Effector memory CD4-positive, alpha-beta T cell (primary cell): ENCODE results near the gene KCNQ5.

Experiments
- DNase-seq, 3 donors: peaks; one replicate each; pipeline ENCODE4 v3.0.0-alpha.2; 2020
- H3K27ac ChIP-seq: 2 replicates; pipeline ENCODE4 v1.7.0; 2013; ENCODE audit warnings: mild to moderate bottlenecking, low read length, moderate library complexity; ENCODE audit not compliant: insufficient read depth, poor library complexity, severe bottlenecking
- H3K27me3 ChIP-seq: replicated peaks from 2 replicates; pipeline ENCODE4 v1.7.0; 2013; ENCODE audit warnings: mild to moderate bottlenecking, low read length; ENCODE audit not compliant: insufficient read depth, control insufficient read depth, poor library complexity, severe bottlenecking
- H3K36me3 ChIP-seq: 2 replicates; pipeline ENCODE4 v1.7.0; 2013; ENCODE audit warnings: mild to moderate bottlenecking, low read length, moderate library complexity; ENCODE audit not compliant: control insufficient read depth, insufficient read depth
- H3K4me1 ChIP-seq: 2 replicates; pipeline ENCODE4 v1.7.0; 2013; ENCODE audit warnings: low read length, mild to moderate bottlenecking; ENCODE audit not compliant: control insufficient read depth, insufficient read depth, poor library complexity, severe bottlenecking
- H3K4me3 ChIP-seq: 2 replicates; pipeline ENCODE4 v1.7.0; 2013; ENCODE audit warnings: low read length, low read depth, mild to moderate bottlenecking; ENCODE audit not compliant: insufficient read depth, poor library complexity, severe bottlenecking
- H3K9me3 ChIP-seq: 2 replicates; pipeline ENCODE4 v1.7.0; 2013; ENCODE audit warnings: mild to moderate bottlenecking, low read length, moderate library complexity; ENCODE audit not compliant: control insufficient read depth

KCNQ5 gene

DNA sequence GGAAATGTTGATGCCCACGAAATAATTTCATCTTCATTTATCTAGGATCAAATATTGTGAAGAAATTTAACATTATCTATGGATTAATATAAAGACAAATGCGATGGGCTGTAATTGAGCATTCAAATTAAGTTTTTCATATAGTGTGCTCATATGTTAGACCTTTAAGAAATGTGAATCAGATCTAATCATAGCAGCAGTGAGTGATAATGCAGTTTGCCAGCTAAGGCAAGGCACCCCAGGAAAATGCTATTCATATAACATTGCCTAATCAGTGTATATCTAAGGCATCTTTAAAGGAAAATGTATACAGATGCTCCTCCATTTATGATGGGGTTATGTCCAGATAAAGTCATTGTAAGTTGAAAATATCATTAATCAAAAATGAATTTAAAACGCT lies 135.2 kb downstream of the KCNQ5 start:
- Histone ChIP-seq H3K27ac (no peak overlapping the region), H3K9me3 (no peaks in the 10 kb centered on the region), H3K4me1 (no peaks in the 10 kb centered on the region), H3K27me3 (no peaks in the 10 kb centered on the region), H3K4me3 (no peak overlapping the region), H3K36me3 (no peaks in the 10 kb centered on the region)
- no peak for DNase-seq

DNA sequence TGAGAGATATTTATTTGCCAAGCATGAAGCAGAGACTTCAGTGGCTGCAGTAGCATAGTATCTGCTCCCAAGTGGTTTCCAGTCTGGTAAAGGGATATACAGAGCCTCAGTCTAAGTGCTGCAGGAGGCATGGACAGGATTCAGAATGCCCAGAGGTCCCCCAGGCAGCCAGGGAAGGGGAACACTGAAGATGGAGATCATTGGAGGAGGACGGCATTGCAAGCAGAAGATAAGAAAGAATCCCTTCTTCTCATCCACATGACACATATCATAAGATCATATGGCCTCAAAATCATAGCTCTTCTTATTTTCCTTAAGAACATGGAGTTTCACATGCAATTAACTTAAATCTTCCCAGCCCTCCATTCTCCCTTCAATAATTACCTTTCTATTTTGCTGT lies 136.1 kb downstream of the KCNQ5 start:
- no peak overlapping the region for H3K27ac ChIP-seq
- no peaks in the 10 kb centered on the region for H3K9me3 ChIP-seq
- H3K36me3 ChIP-seq, result no peaks in the 10 kb centered on the region
- no peak for DNase-seq
- no peak overlapping the region for H3K4me3 ChIP-seq
- H3K27me3 ChIP-seq, result no peaks in the 10 kb centered on the region
- no peaks in the 10 kb centered on the region for H3K4me1 ChIP-seq

DNA sequence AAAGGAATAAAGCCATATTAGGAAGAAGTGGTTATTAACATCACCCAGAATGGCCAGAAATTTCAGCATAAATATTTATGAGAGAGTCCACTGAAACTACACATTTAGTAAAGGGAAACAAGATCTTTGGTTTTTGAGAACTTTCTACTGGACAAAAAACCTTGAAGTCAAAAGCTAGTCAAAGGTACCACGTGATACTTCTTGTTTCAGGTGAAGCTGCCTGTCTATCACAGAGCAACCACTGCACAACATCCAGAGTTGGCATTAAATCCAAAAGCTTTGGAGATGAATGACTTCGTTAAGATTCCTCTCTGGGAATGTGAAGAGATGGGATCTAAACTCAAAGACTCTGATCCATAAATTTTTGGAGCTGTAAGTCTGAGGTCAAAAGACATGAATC lies 137.0 kb downstream of the KCNQ5 start:
- no peak for DNase-seq
- Histone ChIP-seq H3K27me3 (no peaks in the 10 kb centered on the region), H3K27ac (no peak overlapping the region), H3K36me3 (no peaks in the 10 kb centered on the region), H3K9me3 (no peaks in the 10 kb centered on the region), H3K4me1 (no peaks in the 10 kb centered on the region), H3K4me3 (no peak overlapping the region)

DNA sequence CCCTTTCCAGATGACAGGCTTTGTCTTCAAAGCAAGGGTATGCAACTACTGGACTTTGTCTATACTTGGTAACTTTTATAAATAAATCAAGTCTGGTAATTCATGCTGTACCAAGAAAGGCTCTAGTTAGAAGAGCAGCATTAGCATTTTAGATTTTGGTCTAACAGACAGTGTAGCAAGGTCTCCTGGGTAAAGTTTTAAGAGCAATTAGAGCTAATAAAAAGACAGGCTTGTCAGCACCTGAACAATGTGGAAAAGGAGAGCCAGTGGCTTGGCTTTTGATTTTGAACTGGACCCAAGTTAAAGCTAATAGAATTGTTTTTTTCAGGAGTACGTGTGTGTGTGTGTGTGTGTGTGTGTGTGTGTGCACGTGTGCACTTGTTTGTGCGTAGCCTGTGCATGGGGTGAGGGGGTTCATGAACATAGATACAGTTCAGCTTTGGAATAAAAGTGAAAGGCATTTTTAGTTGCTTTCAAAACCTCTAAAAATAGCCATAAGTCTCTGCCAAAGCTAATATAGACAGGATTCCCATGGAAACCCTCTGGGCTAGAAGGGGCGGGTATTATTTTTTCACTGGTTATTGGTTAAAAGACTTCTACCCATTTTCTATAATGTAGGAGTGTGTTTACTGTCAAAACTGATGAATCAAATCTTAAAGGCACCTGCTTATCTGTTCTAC lies 138.4 kb downstream of the KCNQ5 start:
- H3K4me1 ChIP-seq, result no peaks in the 10 kb centered on the region
- H3K4me3 ChIP-seq, result no peak overlapping the region
- no peak overlapping the region for H3K27ac ChIP-seq
- no peak for DNase-seq
- no peaks in the 10 kb centered on the region for H3K27me3 ChIP-seq
- H3K36me3 ChIP-seq, result no peaks in the 10 kb centered on the region
- H3K9me3 ChIP-seq, result no peaks in the 10 kb centered on the region

DNA sequence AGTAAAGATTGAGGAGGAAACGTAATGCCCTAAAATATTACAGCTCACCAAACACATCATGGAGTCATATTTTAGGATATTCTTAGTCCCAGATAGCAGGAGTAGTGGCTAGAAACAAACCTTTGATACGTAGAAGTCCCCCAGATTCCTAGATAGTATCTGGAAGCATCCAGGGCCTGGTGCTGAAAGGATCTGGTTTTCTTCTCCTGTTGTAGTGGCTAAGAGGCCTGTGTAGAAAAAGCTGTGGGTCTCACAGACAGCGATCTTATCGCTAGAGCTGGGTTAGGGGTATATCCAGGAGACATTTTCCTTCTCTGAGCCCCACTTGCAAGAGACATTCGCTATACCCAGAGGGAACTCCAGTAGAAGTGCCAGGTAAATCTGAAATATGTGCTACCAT lies 139.9 kb downstream of the KCNQ5 start:
- Histone ChIP-seq H3K9me3 (no peaks in the 10 kb centered on the region), H3K4me1 (no peaks in the 10 kb centered on the region), H3K36me3 (no peaks in the 10 kb centered on the region), H3K27ac (no peak overlapping the region), H3K27me3 (no peaks in the 10 kb centered on the region), H3K4me3 (no peak overlapping the region)
- DNase-seq, result no peak

DNA sequence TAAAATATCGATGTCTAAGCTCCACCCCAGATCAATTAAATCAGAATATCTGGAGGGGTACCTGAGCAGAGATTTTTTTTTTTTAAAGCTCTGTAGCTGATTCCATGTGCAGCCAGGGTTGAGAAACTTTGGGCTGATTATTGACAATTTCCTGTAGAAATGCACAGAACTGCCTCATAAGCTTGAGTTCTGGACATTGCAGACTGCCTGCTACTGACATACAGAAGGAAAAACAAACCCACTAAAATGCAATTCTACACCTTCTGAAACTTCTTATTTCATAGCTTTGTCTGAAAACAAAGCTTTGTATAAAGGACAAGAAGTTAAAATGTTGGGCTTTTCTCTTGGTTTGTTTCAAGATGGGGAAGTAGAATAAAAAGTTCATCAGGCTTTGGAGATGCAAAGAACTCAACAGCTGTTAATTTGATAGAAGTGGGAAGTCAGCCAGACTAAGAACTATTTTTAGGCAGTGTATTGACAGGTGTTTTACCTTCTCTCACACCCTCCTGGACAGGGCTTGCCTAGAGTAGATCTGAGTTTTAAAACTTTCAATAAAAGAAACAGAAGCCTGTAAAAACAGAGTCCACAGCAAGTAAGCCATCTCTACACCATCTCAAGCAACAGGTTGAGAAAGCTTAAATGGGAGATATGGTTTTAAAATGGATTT lies 147.7 kb downstream of the KCNQ5 start:
- H3K27me3 ChIP-seq, result no peaks in the 10 kb centered on the region
- no peak for DNase-seq
- H3K4me3 ChIP-seq, result no peak overlapping the region
- no peak overlapping the region for H3K27ac ChIP-seq
- no peaks in the 10 kb centered on the region for H3K9me3 ChIP-seq
- H3K36me3 ChIP-seq, result no peaks in the 10 kb centered on the region
- no peaks in the 10 kb centered on the region for H3K4me1 ChIP-seq

DNA sequence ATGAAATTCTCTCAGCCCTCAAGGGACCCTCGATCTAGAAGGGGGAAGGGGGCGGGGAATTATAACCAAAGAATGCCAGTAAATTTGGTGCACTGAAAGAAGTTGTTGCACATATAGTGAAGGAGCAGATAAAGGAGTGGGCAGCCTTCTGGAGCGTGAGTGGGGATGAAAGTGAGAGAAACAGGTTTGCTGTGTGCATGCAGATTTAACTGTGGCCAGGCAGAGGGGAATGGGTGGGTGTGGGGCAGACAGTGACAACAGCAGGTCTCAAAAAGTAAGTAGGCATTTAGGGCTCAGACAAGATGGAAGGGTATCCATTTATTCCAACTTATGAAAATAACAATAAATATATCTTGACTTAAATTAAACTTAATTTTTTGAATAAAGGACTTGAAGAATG lies 149.1 kb downstream of the KCNQ5 start:
- no peak for DNase-seq
- Histone ChIP-seq H3K4me1 (no peaks in the 10 kb centered on the region), H3K9me3 (no peaks in the 10 kb centered on the region), H3K4me3 (no peak overlapping the region), H3K27me3 (no peaks in the 10 kb centered on the region), H3K27ac (no peak overlapping the region), H3K36me3 (no peaks in the 10 kb centered on the region)

DNA sequence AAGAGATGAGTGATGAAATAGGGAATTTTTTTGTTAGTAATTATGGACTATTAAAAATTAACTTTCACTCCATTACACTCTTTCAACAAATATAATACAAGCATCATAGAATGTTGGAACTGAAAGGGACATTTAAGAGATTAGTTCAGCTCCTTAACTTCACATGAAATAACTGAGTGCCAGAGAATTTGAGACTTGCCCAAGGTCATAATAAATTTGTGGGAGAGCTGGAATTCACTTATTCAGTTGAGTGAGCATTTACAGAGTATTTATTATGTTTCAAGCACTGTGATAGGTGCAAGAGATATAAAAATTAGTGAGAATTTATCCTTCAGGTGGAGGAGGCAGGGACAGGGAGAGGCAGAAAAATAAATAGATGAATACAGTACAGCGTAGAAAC lies 154.6 kb downstream of the KCNQ5 start:
- DNase-seq, result no peak
- no peak overlapping the region for H3K27ac ChIP-seq
- no peaks in the 10 kb centered on the region for H3K4me1 ChIP-seq
- no peaks in the 10 kb centered on the region for H3K9me3 ChIP-seq
- H3K36me3 ChIP-seq, result no peaks in the 10 kb centered on the region
- no peaks in the 10 kb centered on the region for H3K27me3 ChIP-seq
- no peak overlapping the region for H3K4me3 ChIP-seq

DNA sequence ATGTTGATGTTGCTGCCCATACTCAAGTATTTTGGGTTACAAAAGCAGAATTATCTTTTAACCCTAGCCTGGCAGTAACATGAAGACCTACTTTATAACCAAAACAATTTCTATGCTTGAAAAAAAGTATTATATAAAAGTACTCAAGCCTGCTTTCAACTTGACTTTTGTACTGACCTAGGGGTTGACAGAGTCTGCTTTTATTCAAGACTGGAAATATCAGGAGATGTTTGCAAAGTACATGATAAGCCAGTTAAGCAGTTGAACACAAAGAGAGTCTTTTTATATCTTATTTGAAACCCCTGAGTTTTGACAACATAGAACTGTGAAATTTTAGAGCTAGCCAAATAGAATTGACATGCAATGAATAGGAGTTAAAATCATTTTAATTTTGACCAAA lies 159.8 kb downstream of the KCNQ5 start:
- Histone ChIP-seq H3K27ac (no peak overlapping the region), H3K4me3 (no peak overlapping the region), H3K27me3 (no peaks in the 10 kb centered on the region), H3K36me3 (no peaks in the 10 kb centered on the region), H3K4me1 (no peaks in the 10 kb centered on the region), H3K9me3 (no peaks in the 10 kb centered on the region)
- DNase-seq, result no peak

DNA sequence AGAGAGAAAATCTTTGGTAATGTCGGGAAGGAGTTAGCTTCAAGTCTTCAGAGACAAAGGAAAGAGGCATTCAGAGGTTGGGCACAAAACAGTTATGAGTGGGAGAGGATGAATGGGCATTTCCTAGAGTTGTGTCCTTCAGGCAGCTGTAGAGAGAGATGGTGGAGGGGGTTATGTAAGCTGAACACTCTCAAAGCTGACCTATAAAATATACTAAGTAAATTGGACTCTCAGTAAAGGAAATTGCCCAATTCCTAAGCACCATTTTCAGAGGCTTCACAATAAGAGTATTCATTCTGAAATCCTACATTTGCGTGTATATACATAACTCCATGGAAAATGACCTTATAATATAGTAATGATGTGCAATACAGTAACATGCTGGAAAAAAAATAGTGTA lies 161.2 kb downstream of the KCNQ5 start:
- H3K27me3 ChIP-seq, result no peaks in the 10 kb centered on the region
- H3K9me3 ChIP-seq, result no peaks in the 10 kb centered on the region
- DNase-seq, result no peak
- H3K36me3 ChIP-seq, result no peaks in the 10 kb centered on the region
- H3K4me3 ChIP-seq, result no peak overlapping the region
- no peak overlapping the region for H3K27ac ChIP-seq
- H3K4me1 ChIP-seq, result no peaks in the 10 kb centered on the region
